Sigmoid colon (tissue), 7 donors: ENCODE measurements around the gene BTC. TPM values are rescaled to one million over a fixed set of nuclear protein-coding genes. Genes with fewer than 3 reads are reported as not detected.

ENCODE experiments used
- DNase-seq: peaks from one replicate; pipeline ENCODE4 v3.0.0-alpha.2; 2019
- H3K27ac ChIP-seq, 4 donors: fragments of 200-600 bp; sonication (generic); one replicate each; pipeline ENCODE4 v1.5.1; 2016 to 2019; ENCODE audit warnings: mild to moderate bottlenecking in 1 of 4
- H3K27me3 ChIP-seq, 3 donors: fragments of 200-600 bp; sonication (generic); one replicate each; pipeline ENCODE4 v1.5.1; 2019; ENCODE audit warnings: mild to moderate bottlenecking in 1 of 3
- H3K36me3 ChIP-seq, 4 donors: fragments of 200-600 bp; sonication (generic); one replicate each; pipeline ENCODE4 v1.5.1; 2016 to 2019
- H3K4me1 ChIP-seq, 4 donors: fragments of 200-600 bp; sonication (generic); one replicate each; pipeline ENCODE4 v1.5.1; 2017 to 2019
- H3K4me3 ChIP-seq, 4 donors: fragments of 200-600 bp; sonication (generic); one replicate each; pipeline ENCODE4 v1.5.1; 2017 to 2019; ENCODE audit warnings: mild to moderate bottlenecking in 2 of 4, moderate library complexity in 1 of 4
- H3K9me3 ChIP-seq, 4 donors: fragments of 200-600 bp in 3 of 4; sonication (generic) in 3 of 4; one replicate each; pipeline versions ENCODE4 v1.5.1 to v1.6.1; 2013 to 2019
- EP300 ChIP-seq, 4 donors: sonication (generic); formaldehyde crosslinking; IDR thresholded peaks; one replicate each; pipeline ENCODE4 v1.6.1; 2017; ENCODE audit warnings: antibody characterized with exemption in 4 of 4
- POLR2A ChIP-seq, 2 donors: fragments of 450-650 bp; IDR thresholded peaks; one replicate each; pipeline ENCODE4 v1.6.1; 2016; ENCODE audit warnings: antibody characterized with exemption in 2 of 2, mild to moderate bottlenecking in 2 of 2, moderate library complexity in 2 of 2
- POLR2AphosphoS5 ChIP-seq, 4 donors: sonication (generic); formaldehyde crosslinking; IDR thresholded peaks; one replicate each; pipeline ENCODE4 v1.6.1; 2017; ENCODE audit warnings: antibody characterized with exemption in 4 of 4
- WGBS, 2 donors: extraction: QIAGEN DNeasy Blood & Tissue Kit; methylation state at CpG; one replicate each; pipeline ENCODE4 v1.1.7; 2013; 5-methylcytosine and 5-hydroxymethylcytosine counted together
- intact Hi-C: fragments of 100-400 bp; cut with DNase I; formaldehyde crosslinking; loops from one replicate; pipeline ENCODE4 v1.15.1; 2023
- polyA plus RNA-seq, 3 donors: library from polyadenylated mRNA; stranded (reverse); fragments of 200-250 nt; gene quantifications; one replicate each; pipeline ENCODE4 v1.2.3, GENCODE V29; 2013
- total RNA-seq, 4 donors: library from RNA; depleted of rRNA; stranded (reverse); fragments of >200 nt; gene quantifications; one replicate each; pipeline ENCODE4 v1.1.0, GENCODE V29; 2016
- TF ChIP-seq, protein P1 (sequence below), 4 experiments: fragments of 450-650 bp in 3 of 4; fragments of 200-600 bp in 1 of 4; IDR thresholded peaks; one replicate each; pipeline ENCODE4 v1.5.1; 2016 to 2019; ENCODE audit warnings: antibody characterized with exemption in 4 of 4, mild to moderate bottlenecking in 3 of 4, moderate library complexity in 2 of 4
- donor health status: healthy with polysubstance abuse.
- donor health status: Bipolar disorder and iron deficiency.
- donor health status: healthy.

The BTC gene
- total and polyA plus RNA-seq, 7 donors, result 0.69 to 102 (median 42.2) TPM

- no peak overlapping the region for H3K4me3 ChIP-seq
- H3K9me3 ChIP-seq, result no peaks in the 10 kb centered on the region
- no peak overlapping the region for H3K27ac ChIP-seq
- DNase-seq, result no peak
- no peak for TF ChIP-seq POLR2A (IDR thresholded peaks at IDR 0.05)
- no peak for TF ChIP-seq POLR2AphosphoS5 (IDR thresholded peaks at IDR 0.05)
- TF ChIP-seq EP300 (IDR thresholded peaks at IDR 0.05), result no peak
- TF ChIP-seq, protein P1, sequence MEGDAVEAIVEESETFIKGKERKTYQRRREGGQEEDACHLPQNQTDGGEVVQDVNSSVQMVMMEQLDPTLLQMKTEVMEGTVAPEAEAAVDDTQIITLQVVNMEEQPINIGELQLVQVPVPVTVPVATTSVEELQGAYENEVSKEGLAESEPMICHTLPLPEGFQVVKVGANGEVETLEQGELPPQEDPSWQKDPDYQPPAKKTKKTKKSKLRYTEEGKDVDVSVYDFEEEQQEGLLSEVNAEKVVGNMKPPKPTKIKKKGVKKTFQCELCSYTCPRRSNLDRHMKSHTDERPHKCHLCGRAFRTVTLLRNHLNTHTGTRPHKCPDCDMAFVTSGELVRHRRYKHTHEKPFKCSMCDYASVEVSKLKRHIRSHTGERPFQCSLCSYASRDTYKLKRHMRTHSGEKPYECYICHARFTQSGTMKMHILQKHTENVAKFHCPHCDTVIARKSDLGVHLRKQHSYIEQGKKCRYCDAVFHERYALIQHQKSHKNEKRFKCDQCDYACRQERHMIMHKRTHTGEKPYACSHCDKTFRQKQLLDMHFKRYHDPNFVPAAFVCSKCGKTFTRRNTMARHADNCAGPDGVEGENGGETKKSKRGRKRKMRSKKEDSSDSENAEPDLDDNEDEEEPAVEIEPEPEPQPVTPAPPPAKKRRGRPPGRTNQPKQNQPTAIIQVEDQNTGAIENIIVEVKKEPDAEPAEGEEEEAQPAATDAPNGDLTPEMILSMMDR (IDR thresholded peaks at IDR 0.05), result no peak
- intact Hi-C loops, result no loop called here
- H3K36me3 ChIP-seq, result no peaks in the 10 kb centered on the region
- H3K4me1 ChIP-seq, result no peaks in the 10 kb centered on the region
- WGBS, 2 donors, result 80 to 92% methylated on average over 2 of the region's 2 CpGs
- H3K27me3 ChIP-seq, result no peaks in the 10 kb centered on the region
Measured at GRCh38 chr4:74805601-74806000, 11.3 kb upstream of the BTC start.

- no peak overlapping the region for H3K27ac ChIP-seq
- intact Hi-C loops, result no loop called here
- no peaks in the 10 kb centered on the region for H3K9me3 ChIP-seq
- TF ChIP-seq POLR2A (IDR thresholded peaks at IDR 0.05) (no peak), EP300 (IDR thresholded peaks at IDR 0.05) (no peak), POLR2AphosphoS5 (IDR thresholded peaks at IDR 0.05) (no peak)
- TF ChIP-seq, protein P1 (IDR thresholded peaks at IDR 0.05), result no peak
- H3K36me3 ChIP-seq, result no peaks in the 10 kb centered on the region
- H3K4me1 ChIP-seq, result no peaks in the 10 kb centered on the region
- no peak for DNase-seq
- no peaks in the 10 kb centered on the region for H3K27me3 ChIP-seq
- 81 to 85% methylated on average over 3 of the region's 3 CpGs for WGBS, 2 donors
- H3K4me3 ChIP-seq, result no peak overlapping the region
Measured at GRCh38 chr4:74800310-74800709, 6.0 kb upstream of the BTC start.

- WGBS, 2 donors, result 85 to 94% methylated on average over 4 of the region's 4 CpGs
- Histone ChIP-seq H3K9me3 (no peaks in the 10 kb centered on the region), H3K27me3 (no peaks in the 10 kb centered on the region), H3K36me3 (no peaks in the 10 kb centered on the region), H3K4me3 (no peak overlapping the region), H3K27ac (no peak overlapping the region), H3K4me1 (peaks cover 0 to 16% (median 15%) of the 10 kb centered on the region in 4 donors)
- intact Hi-C loops, result loop anchor here (10.0 kb wide), 2 partner anchors 138 to 718 kb away; partner anchors contain the start of genes PARM1, RCHY1 and THAP6
- TF ChIP-seq POLR2A (IDR thresholded peaks at IDR 0.05), result no peak
- TF ChIP-seq, protein P1 (IDR thresholded peaks at IDR 0.05), result no peak
- no peak for TF ChIP-seq EP300 (IDR thresholded peaks at IDR 0.05)
- no peak for TF ChIP-seq POLR2AphosphoS5 (IDR thresholded peaks at IDR 0.05)
- no peak for DNase-seq
Measured at GRCh38 chr4:74796631-74797030, 2.3 kb upstream of the BTC start.

DNA sequence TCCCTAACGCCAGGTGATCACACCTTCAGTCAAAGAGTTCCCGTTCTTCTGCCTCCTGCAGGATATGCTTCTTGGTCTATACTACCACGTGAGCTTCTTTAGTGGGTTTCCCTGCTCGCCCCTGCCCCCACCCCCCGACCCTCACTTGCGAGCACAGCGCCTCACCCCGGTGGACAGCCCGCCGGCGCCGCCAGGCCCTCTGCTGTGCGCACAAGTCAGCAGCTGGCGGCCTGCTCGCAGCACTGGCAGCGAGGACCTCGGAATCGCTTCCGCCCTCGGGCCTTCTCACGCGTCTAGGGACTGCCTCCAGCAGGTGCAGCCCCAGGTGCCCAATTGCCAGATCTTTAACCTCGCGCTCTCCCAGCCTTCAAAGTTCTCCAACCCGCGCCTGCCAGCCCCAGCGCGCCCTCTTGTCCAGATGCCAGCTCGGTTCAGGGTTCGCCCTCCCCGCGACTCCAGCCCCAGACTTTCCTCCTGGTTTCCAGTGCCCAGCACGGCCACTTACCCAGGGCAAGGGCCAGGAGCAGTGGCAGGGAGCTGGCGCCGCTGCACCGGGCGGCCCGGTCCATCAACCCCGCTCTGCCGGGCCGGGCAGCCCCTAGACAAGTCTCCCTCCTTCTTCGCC, 454 bp downstream of the BTC start:
- WGBS, 2 donors, result 1% methylated on average over 42 of the region's 42 CpGs
- peak; percentile 81 for DNase-seq
- intact Hi-C loops, result loop anchor here (2.0 to 10.0 kb wide), 5 partner anchors 101 to 721 kb away; partner anchors contain the start of genes PARM1, RCHY1 and THAP6

More for the DNA sequence above, 454 bp downstream of the BTC start:
- Histone ChIP-seq H3K27ac (peak overlapping the region; percentile 89 to 95 (median 92)), H3K9me3 (no peaks in the 10 kb centered on the region), H3K4me1 (peaks cover 0 to 33% (median 26%) of the 10 kb centered on the region in 4 donors), H3K27me3 (no peaks in the 10 kb centered on the region), H3K36me3 (no peaks in the 10 kb centered on the region), H3K4me3 (peak overlapping the region; percentile 65 to 74 (median 68))
- TF ChIP-seq, protein P1 (IDR thresholded peaks at IDR 0.05), result peak; percentile 9 to 55 (median 42)
- TF ChIP-seq EP300 (IDR thresholded peaks at IDR 0.05) (no peak), POLR2AphosphoS5 (IDR thresholded peaks at IDR 0.05) (peak; percentile 26 to 55 (median 39))
